GM18868 (cell line): ENCODE results near the gene AGRN.
"Not testable (repeated sequence)": the region's sequence is repeated elsewhere in the genome, so short reads cannot be mapped to it uniquely, and the experiment has no call there.

Source experiments
- ATAC-seq: cut with Tn5 transposase; IDR thresholded peaks from one replicate; pipeline ENCODE4 v1.9.1; 2021; ENCODE audit warnings: mild to moderate bottlenecking, moderate library complexity; ENCODE audit not compliant: unreplicated experiment

AGRN gene

GRCh38 chr1:1020000-1020404 lies at the start of gene AGRN:
TSS of gene AGRN (plus strand) at chr1:1020120. CDS start at chr1:1020173, 53 bp downstream.
- ATAC-seq, result peak; percentile 26

- no peak for ATAC-seq
These were observed 49.5 kb upstream of the AGRN start for GRCh38 chr1:970242-970972.

- no peak for ATAC-seq
These were observed 48.8 kb upstream of the AGRN start for GRCh38 chr1:970973-971730.

- ATAC-seq, result no peak
These were observed 48.0 kb upstream of the AGRN start for GRCh38 chr1:971751-972506.

GRCh38 chr1:972726-973458 lies 47.0 kb upstream of the AGRN start:
- no peak for ATAC-seq

GRCh38 chr1:973459-974292 lies 46.2 kb upstream of the AGRN start:
- no peak for ATAC-seq

GRCh38 chr1:974293-974640 lies 45.7 kb upstream of the AGRN start:
- no peak for ATAC-seq

- no peak for ATAC-seq
These were observed 45.1 kb upstream of the AGRN start for GRCh38 chr1:974687-975328.

- ATAC-seq, result no peak
These were observed 44.6 kb upstream of the AGRN start for GRCh38 chr1:975365-975764.

GRCh38 chr1:975896-976683 lies 43.8 kb upstream of the AGRN start:
- peak; percentile 52 for ATAC-seq

GRCh38 chr1:976791-977190 lies 43.1 kb upstream of the AGRN start:
- not testable (repeated sequence) for ATAC-seq

- no peak for ATAC-seq
These were observed 41.7 kb upstream of the AGRN start for GRCh38 chr1:978069-978834.

- ATAC-seq, result no peak
These were observed 40.8 kb upstream of the AGRN start for GRCh38 chr1:978835-979743.

GRCh38 chr1:979744-980072 lies 40.2 kb upstream of the AGRN start:
- no peak for ATAC-seq

- no peak for ATAC-seq
These were observed 39.8 kb upstream of the AGRN start for GRCh38 chr1:980137-980571.

- no peak for ATAC-seq
These were observed 39.1 kb upstream of the AGRN start for GRCh38 chr1:980602-981395.
